Left lung (tissue), 10 donors: Measurements from ENCODE around the gene SLC20A1. TPM values are rescaled to one million over a fixed set of nuclear protein-coding genes. Genes with fewer than 3 reads are reported as not detected.
"Not testable (repeated sequence)": the region's sequence is repeated elsewhere in the genome, so short reads cannot be mapped to it uniquely, and the experiment has no call there.

Experiments
- ATAC-seq: fragments of 200-7000 bp; cut with Tn5 transposase; one replicate; pipeline ENCODE4 v1.9.1; 2020; ENCODE audit warnings: moderate library complexity
- DNase-seq, 4 donors: peaks; one replicate each; pipeline ENCODE4 v3.0.0-alpha.2; 2013 to 2020
- H3K27ac ChIP-seq, 2 donors: fragments of 200-600 bp; sonication (generic) in 1 of 2; one replicate each; pipeline versions ENCODE4 v1.5.0 to v1.8.0; 2020 to 2021
- H3K27me3 ChIP-seq, 2 donors: fragments of 200-600 bp; sonication (generic) in 1 of 2; one replicate each; pipeline versions ENCODE4 v1.5.0 to v1.8.0; 2020 to 2021
- H3K36me3 ChIP-seq, 2 donors: fragments of 200-600 bp; sonication (generic) in 1 of 2; one replicate each; pipeline versions ENCODE4 v1.5.0 to v1.8.0; 2020 to 2021
- H3K4me1 ChIP-seq, 2 donors: fragments of 200-600 bp; one replicate each; pipeline ENCODE4 v1.8.0; 2021
- H3K4me3 ChIP-seq, 2 donors: fragments of 200-600 bp; sonication (generic) in 1 of 2; one replicate each; pipeline versions ENCODE4 v1.5.0 to v1.8.0; 2020 to 2021; ENCODE audit warnings: mild to moderate bottlenecking in 1 of 2
- H3K9me3 ChIP-seq, 2 donors: fragments of 200-600 bp; sonication (generic) in 1 of 2; one replicate each; pipeline versions ENCODE4 v1.5.0 to v1.8.0; 2020 to 2021
- intact Hi-C, 2 donors: fragments of 100-400 bp; cut with DNase I; formaldehyde crosslinking; loops; one replicate each; pipeline versions ENCODE4 v1.11.2 to v1.14.2; 2022
- polyA plus RNA-seq, 6 donors: library from polyadenylated mRNA; unstranded; fragments of 120-200 nt; gene quantifications; one replicate each; pipeline ENCODE4 v1.2.1, GENCODE V29; 2013; ENCODE audit not compliant: insufficient read length in 6 of 6
- total RNA-seq, 2 donors: library from RNA; stranded (reverse); fragmentation: NEBNext Ultra II Directional; extraction: Animal tissue kit (Norgen Biotek cat#: 25700); gene quantifications; one replicate each; pipeline ENCODE4 v1.2.1, GENCODE V29; 2021
- TF ChIP-seq, protein P1 (sequence below), 2 donors: fragments of 200-600 bp; sonication (generic) in 1 of 2; IDR thresholded peaks; one replicate each; pipeline versions ENCODE4 v1.5.0 to v1.8.0; 2021; ENCODE audit warnings: antibody characterized with exemption in 2 of 2
- donor health status: DM: no; HTN: yes; CAD: no.
- donor health status: DM: no; HTN: no; CAD: no.

SLC20A1 gene
- total and polyA plus RNA-seq, 8 donors, result 33.9 to 68.2 (median 37.8) TPM

- Histone ChIP-seq H3K9me3 (no peaks in the 10 kb centered on the region), H3K36me3 (no peaks in the 10 kb centered on the region), H3K27ac (peak overlapping the region; percentile 37 to 92), H3K27me3 (no peaks in the 10 kb centered on the region), H3K4me1 (peaks cover 0 to 28% of the 10 kb centered on the region in 2 donors), H3K4me3 (no peak overlapping the region)
- intact Hi-C loops, result no loop called here
- DNase-seq (no peak), ATAC-seq (peak; percentile 65)
- TF ChIP-seq, protein P1, sequence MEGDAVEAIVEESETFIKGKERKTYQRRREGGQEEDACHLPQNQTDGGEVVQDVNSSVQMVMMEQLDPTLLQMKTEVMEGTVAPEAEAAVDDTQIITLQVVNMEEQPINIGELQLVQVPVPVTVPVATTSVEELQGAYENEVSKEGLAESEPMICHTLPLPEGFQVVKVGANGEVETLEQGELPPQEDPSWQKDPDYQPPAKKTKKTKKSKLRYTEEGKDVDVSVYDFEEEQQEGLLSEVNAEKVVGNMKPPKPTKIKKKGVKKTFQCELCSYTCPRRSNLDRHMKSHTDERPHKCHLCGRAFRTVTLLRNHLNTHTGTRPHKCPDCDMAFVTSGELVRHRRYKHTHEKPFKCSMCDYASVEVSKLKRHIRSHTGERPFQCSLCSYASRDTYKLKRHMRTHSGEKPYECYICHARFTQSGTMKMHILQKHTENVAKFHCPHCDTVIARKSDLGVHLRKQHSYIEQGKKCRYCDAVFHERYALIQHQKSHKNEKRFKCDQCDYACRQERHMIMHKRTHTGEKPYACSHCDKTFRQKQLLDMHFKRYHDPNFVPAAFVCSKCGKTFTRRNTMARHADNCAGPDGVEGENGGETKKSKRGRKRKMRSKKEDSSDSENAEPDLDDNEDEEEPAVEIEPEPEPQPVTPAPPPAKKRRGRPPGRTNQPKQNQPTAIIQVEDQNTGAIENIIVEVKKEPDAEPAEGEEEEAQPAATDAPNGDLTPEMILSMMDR (IDR thresholded peaks at IDR 0.05), result no peak
Observed at GRCh38 chr2:112699984-112700667, 54.4 kb downstream of the SLC20A1 start.

DNA sequence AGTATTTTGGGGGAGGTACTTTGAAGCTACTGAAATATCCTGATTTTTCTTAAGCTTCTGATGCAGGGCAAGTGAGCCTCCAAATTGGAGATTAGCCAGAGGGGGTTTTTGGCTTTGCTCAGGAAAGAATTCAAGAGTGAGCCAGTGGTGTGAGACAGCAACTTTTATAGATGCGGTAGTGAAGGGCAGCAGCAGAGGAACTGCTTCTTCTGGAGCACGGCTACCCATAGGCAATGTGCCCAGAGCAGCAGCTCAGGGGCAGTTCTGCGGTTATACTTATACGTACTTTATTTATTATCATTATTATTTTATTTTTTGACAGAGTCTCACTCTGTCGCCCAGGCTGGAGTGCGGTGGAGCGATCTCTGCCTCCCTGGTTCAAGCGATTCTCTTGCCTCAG, 55.3 kb downstream of the SLC20A1 start:
- no peaks in the 10 kb centered on the region for H3K27me3 ChIP-seq
- no peaks in the 10 kb centered on the region for H3K36me3 ChIP-seq
- H3K9me3 ChIP-seq, result no peaks in the 10 kb centered on the region
- peak in 3 of 4 donors; percentile 10 to 53 (median 42) for DNase-seq
- H3K27ac ChIP-seq, result peak overlapping the region; percentile 37 to 92
- peaks cover 0 to 32% of the 10 kb centered on the region in 2 donors for H3K4me1 ChIP-seq
- peak; percentile 77 for ATAC-seq
- TF ChIP-seq, protein P1 (IDR thresholded peaks at IDR 0.05), result no peak
- no peak overlapping the region for H3K4me3 ChIP-seq
- intact Hi-C loops, result no loop called here

DNA sequence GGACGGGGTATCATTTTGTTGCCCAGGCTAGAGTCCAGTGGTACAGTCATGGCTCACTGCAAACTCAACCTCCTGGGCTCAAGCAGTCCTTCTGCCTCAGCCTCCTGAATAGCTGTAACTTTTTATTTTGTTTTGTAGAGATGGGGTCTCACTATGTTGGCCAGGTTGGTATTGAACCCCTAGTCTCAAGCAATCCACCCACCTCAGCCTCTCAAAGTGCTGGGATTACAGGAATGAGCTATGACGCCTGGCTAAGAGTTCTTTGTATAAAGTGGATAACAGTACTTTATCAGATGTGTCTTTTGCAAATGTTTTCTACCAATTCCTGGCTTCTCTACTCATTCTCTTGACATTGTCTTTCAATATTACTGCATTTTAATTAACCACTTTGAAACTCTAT, 57.9 kb downstream of the SLC20A1 start:
- H3K27ac ChIP-seq, result no peak overlapping the region
- DNase-seq (peak in 1 of 4 donors; percentile 4), ATAC-seq (no peak)
- TF ChIP-seq, protein P1 (IDR thresholded peaks at IDR 0.05), result no peak
- H3K4me1 ChIP-seq, result peaks cover under 1 to 54% of the 10 kb centered on the region in 2 donors
- intact Hi-C loops, result no loop called here
- no peaks in the 10 kb centered on the region for H3K27me3 ChIP-seq
- no peaks in the 10 kb centered on the region for H3K9me3 ChIP-seq
- H3K36me3 ChIP-seq, result no peaks in the 10 kb centered on the region
- H3K4me3 ChIP-seq, result no peak overlapping the region

DNA sequence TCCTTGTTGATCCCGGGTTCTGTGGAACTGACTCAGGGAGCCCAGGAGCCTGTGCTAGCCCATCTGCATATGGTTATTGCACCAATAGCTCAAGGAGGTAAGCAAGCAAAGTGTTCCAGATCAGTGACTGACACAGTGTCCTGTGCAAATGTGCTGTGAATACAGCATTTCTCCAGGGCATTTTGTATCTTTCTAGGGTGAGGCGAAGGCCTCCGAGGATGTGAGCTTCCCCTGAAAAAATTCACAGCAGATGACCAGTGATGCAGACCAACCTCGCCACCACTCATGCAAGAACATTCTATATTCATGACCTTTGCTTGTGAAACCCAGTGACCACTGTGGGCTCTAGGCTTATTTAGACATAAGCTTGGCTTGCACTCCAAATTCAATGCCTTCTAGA, 59.8 kb downstream of the SLC20A1 start:
- TF ChIP-seq, protein P1 (IDR thresholded peaks at IDR 0.05), result no peak

GRCh38 chr2:112706170-112706664, 60.5 kb downstream of the SLC20A1 start:
- DNase-seq, result peak in 1 of 4 donors; percentile 26
- intact Hi-C loops, result no loop called here
- Histone ChIP-seq H3K9me3 (no peaks in the 10 kb centered on the region), H3K27ac (no peak overlapping the region), H3K4me1 (peaks cover 4 to 43% of the 10 kb centered on the region in 2 donors), H3K4me3 (no peak overlapping the region), H3K27me3 (no peaks in the 10 kb centered on the region), H3K36me3 (no peaks in the 10 kb centered on the region)
- TF ChIP-seq, protein P1 (IDR thresholded peaks at IDR 0.05), result no peak
- ATAC-seq, result peak; percentile 36

More for the DNA sequence above, 59.8 kb downstream of the SLC20A1 start:
- Histone ChIP-seq H3K4me1 (peaks cover 4 to 50% of the 10 kb centered on the region in 2 donors), H3K4me3 (no peak overlapping the region), H3K9me3 (no peaks in the 10 kb centered on the region), H3K27ac (no peak overlapping the region), H3K27me3 (no peaks in the 10 kb centered on the region), H3K36me3 (no peaks in the 10 kb centered on the region)
- ATAC-seq (no peak), DNase-seq (peak in 1 of 4 donors; percentile 10)
- intact Hi-C loops, result no loop called here

GRCh38 chr2:112706947-112707346, 61.2 kb downstream of the SLC20A1 start:
- H3K4me3 ChIP-seq, intact Hi-C loops, H3K9me3 ChIP-seq, H3K36me3 ChIP-seq, ATAC-seq, H3K27me3 ChIP-seq: not testable (repeated sequence)
- peak overlapping the region in 1 of 2 donors; percentile 86 for H3K27ac ChIP-seq
- peaks cover 4 to 41% of the 10 kb centered on the region in 2 donors for H3K4me1 ChIP-seq
- DNase-seq, result peak in 1 of 4 donors; percentile 11
